Measurements from ENCODE around the gene TCF23.
"Not testable (repeated sequence)": the region's sequence is repeated elsewhere in the genome, so short reads cannot be mapped to it uniquely, and the experiment has no call there.

TCF23 gene

GRCh38 chr2:27155069-27155520, 6.3 kb downstream of the TCF23 start:
- DNase-seq: no peak

DNA sequence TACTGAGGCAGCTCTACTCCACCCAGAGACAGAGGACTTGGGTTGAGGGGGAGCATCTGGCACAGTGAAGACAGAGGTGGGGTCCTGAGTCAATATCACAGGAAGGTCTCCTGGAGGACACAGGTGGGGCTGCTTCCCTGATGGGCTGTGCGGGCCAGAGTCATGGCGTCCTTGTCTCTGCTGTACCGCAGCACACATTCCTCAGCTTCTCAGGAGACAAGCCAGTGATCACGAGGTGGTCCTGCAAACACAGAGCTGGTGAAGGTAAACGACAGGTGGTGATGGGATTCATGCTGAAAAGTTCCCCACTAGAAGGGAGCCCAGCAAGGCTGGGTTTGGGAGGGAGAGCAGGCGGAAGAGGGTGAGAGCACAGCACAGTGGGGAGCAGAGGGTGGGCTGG, 9.7 kb downstream of the TCF23 start:
- DNase-seq: no peak

- DNase-seq: no peak
Observed at GRCh38 chr2:27159271-27159670, 10.5 kb downstream of the TCF23 start.

DNA sequence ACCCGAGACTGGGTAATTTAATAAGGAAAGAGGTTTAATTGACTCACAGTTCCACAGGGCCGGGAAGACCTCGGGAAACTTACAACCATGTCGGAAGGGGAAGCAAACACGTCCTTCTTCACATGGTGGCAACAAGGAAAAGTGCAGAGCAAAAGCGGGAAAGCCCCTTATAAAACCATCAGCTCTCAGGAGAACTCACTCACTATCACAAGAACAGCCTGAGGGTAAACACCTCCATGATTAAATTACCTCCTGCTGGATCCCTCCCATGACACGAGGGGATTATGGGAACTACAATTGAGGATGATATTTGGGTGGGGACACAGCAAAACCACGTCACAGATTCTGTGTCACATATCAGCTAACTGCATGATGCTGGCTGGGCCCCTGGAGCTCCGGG, 11.4 kb downstream of the TCF23 start:
- no peak for DNase-seq

DNA sequence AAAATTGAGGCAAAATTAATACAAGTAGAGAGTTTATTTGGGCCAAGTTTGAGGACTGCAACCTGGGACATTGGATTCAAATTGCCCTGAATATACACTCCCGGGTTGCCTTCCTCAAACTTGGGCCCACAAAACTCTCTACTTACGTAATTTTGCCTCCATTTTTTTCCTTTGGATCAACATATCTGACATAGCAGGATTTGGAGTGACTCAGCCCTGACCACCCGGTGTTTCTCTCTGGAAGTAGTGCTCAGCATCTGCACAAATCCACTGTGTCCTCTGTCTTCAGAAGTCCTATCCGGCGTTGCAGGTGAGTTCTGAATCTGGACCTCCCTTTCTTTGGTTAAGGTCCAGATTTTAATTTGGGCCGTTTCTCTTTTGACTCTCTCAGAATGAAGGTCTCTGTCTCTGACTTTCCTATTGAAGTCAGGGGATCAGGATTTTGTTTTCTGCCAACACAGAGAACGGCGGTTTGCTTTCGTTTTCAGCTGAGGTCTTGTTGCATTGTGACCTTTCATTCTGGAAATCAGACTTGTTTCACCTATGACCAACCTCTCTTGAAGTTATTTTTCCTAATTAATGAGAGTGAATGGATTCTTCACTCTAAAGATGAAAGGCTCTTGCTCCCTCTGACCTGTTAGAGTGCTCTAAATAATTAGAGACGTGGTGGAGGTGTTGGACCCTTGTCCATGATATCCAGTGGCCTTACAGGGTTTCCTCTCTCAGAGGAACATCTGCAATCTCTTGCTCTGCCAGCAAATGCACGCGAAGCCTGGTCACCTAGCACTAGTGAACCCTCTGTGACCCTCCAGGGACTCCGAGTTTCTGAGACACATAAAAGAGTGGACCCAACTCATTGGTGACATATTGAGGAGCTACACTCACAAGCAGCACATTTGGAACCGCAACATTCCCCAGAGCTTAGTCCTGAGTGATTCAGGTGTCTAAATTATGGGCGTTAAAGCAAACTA, 13.6 kb downstream of the TCF23 start:
- no peak for DNase-seq

DNA sequence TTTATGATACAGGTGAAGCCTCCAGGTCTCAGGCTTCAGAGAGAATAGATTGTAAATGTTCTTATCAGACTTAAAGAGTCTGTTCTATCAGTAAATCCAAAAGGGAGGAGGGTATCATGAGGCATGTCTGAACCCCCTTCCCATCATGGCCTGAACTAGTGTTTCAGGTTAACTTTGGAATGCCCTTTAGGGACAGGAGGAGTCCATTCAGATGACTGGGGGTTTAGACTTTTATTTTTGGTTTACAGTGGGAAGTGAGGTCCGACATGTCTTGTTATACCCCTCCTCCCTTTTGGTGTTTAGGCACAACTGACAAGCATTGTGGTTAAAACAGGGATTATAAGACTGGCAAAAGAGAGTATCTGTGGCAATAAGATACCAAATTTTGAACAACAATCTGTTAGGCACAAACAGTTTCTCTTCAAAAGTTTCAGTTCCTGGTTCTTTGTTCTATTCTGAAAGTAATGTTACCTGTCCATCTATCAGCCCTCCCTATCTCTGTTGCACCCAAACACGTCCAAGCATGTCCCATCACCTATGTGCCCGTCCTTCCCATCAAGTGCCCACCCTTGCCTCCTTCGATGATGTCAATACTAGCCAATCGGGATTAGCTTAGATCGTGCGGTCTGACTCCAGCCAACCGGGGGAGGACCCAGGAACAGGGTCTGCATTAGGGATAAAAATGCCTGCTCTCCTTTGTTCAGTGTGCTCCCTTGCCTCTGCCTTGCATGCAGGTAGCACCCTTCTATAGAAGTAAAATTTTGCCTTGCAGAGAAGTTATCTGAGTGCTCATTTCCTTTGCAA, 16.4 kb downstream of the TCF23 start:
- no peak for DNase-seq

DNA sequence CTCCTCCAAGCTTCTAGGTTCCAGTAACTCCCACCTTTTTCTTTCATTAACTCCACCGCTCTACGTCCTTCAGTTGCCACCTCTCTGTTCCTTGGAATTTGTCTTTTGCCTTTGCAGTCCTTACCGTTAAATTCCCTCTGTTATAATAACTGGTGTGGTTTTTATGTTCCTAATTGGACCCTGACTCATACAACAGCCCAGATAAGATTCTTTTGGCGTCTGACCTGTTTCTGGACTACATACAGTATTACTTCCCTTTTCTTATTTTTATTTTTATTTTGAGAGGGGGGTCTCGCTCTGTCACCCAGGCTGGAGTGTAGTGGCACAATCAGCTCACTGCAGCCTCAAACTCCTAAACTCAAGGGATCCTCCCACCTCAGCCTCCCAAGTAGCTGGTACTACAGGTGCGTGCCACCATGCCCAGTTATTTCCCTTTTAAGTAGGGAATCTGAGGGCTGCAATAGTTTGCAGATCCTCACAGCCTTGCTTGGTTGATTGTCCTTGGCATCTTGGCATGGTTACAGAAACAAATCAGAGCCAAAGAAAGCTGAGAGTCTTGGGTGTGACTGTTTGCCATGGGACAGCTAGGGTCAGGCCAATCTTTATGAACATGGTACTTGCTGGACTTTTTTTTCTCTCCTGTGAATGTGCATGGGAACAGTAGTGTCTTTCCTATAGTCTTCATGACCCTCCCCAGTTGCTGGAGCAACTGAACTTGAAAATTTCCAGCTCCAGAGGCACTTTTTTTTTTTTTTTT, 22.0 kb downstream of the TCF23 start:
- DNase-seq: no peak

GRCh38 chr2:27171351-27171848, 22.6 kb downstream of the TCF23 start:
- DNase-seq: no peak

GRCh38 chr2:27174638-27175037, 25.8 kb downstream of the TCF23 start:
- no peak for DNase-seq

DNA sequence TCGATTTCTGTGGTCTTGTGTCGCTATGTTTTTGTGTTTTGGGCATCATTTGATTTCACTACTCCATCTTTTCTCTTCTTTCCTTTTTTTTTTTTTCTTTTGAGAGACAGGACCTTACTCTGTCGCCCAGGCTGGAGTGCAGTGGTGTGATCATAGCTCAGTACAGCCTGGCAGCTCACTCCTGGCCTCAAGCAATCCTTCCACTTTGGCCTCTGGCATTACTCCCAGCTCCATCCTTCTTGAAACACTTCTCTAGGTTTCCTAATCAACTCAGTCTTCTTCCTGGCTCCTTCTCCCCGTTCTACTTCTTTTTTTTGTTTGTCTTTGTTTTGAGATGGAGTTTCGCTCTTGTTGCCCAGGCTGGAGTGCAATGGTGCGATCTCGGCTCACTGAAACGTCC, 26.5 kb downstream of the TCF23 start:
- DNase-seq: no peak

DNA sequence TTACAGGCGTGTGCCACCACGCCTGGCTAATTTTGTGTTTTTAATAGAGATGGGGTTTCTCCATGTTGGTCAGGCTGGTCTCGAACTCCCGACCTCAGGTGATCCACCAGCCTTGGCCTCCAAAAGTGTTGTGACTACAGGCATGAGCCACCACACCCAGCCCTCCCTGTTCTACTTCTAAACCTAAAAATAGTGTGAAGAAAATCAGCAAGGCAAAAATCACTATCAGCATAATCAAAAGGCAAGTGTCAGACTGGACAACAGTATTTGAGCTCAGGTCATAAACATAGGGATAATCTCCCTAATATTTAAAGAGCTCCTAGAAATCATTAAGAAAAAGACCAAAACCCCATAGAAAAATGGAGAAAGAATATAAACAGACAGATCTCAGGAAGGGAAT, 27.0 kb downstream of the TCF23 start:
- DNase-seq: not testable (repeated sequence)

DNA sequence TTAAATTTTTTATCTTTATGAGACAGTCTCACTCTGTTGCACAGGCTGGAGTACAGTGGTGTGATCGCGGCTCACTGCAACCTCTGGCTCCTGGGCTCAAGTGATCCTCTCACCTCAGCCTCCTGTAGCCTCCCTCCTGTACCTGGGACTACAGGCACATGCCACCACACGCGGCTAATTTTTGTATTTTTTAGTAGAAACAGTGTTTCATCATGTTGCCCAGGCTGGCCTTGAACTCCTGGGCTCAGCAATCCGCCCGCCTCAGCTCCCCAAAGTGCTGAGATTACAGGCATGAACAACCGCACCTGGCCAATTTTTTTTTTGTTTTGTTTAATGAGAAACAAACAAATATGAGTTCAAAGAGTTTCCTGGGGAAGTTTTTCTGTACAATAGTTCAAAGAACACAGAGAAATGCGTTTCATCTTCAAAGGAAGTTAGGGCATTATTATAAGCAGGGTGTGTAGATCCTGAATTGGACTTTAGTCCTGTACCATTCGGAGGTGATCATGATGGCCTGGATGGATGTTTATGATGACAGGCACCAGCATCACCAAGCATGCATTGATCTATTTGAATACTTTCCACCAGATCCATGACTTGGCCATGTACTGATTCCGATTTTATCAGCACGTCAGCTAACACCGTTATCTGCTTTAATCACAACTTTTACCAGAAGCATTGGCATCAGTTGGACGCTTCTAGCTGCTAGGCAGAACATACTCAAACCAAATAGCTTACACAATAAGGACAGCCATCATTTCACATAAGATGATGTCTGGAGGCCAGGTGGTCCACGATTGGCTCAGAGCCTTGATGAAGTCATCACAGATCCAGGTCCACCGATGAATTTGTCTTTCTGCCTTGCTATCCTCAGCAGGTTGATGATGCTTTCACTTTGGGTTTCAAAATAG, 28.9 kb downstream of the TCF23 start:
- DNase-seq: no peak

- no peak for DNase-seq
Observed at GRCh38 chr2:27178469-27178868, 29.7 kb downstream of the TCF23 start.

DNA sequence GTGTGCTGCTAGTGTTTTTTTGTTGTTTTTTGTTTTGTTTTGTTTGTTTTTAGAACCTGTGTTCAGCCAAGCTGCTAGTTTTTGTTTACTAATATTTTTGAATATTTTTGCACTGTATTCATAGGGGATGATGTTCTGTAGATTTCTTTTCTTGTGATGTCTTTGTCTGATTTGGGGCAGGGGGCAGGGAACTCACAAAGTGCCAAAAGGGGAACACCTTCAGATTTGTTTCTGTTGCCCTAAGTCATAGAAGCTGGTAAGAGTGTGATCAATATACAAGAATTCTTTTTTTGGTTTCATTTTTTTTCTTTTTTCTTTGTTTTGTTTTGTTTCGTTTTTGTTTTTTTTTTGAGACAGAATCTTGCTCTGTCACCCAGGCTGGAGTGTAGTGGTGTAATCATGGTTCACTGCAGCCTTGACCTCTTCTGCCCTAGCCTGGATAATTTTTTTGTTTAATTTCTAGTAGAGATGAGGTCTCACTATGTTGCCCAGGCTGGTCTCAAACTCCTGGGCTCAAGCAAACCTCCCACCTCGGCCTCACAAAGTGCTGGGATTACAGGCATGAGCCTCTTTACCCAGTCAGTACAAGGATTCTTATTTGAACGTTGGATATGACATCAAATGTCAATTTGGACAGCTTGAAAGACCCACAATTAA, 30.7 kb downstream of the TCF23 start:
- DNase-seq: no peak

DNA sequence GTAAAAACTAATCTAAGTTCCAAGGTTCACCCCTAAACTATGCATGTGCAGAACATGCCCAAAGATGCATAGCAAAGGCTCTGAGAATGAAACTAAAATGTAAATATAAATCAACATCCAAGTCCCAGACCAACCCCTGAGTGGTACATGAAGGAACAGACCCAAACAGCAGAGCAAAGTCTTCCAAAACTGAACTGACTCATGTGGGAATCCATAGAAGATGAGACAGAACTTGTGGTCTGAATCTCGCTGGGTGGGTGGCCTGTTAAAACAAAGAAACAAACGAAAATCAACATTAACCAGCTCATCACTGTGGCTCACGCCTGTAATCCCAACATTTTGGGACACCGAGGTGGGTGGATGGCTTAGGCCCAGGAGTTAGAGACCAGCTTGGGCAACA, 33.5 kb downstream of the TCF23 start:
- no peak for DNase-seq

DNA sequence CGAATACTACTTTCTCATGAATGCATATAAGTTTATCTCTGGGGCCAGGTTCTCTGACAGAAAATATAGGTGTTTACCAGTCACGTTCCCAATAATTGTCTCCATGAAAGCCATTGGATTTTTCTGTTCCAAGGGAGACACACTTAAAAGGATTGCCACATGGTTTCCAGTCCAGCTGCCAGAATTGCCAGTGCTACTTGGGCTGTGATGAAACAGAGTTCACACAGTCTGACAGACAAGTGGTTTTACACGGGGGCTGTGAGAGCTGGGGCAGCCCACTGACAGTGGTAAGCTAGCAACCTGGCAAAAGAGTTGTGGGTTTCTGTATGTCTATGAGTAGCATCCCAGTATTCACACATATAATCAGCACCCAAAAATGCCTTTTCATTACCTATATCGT, 35.3 kb downstream of the TCF23 start:
- DNase-seq: no peak

GRCh38 chr2:27185331-27186026, 36.7 kb downstream of the TCF23 start:
- DNase-seq: no peak

GRCh38 chr2:27186613-27187345, 38.0 kb downstream of the TCF23 start:
- no peak for DNase-seq

- DNase-seq: no peak
Observed at GRCh38 chr2:27189989-27190388, 41.2 kb downstream of the TCF23 start.
